ENCODE results near the gene OAT. TPM values are rescaled to one million over a fixed set of nuclear protein-coding genes. Genes with fewer than 3 reads are reported as not detected.
"Not testable (repeated sequence)": the region's sequence is repeated elsewhere in the genome, so short reads cannot be mapped to it uniquely, and the experiment has no call there.

OAT gene
- polyA plus RNA-seq, 6 donors from 2014 or later: 44.1 to 93.7 (median 54.1) TPM

- H3K9me3 Mint-ChIP-seq: no peaks in the 10 kb centered on the region
- DNase-seq: no peak
- peaks cover 60 to 76% (median 65%) of the 10 kb centered on the region in 3 donors for H3K27me3 Mint-ChIP-seq
- peaks cover under 1 to 7% (median 3%) of the 10 kb centered on the region in 3 donors for H3K4me1 Mint-ChIP-seq
- no peaks in the 10 kb centered on the region for H3K36me3 Mint-ChIP-seq
- H3K27ac Mint-ChIP-seq: peak overlapping the region in 2 of 6 donors; percentile 22 to 78
- ATAC-seq (ENCODE audit: low read depth in 2 of 2): no peak
- H3K4me3 Mint-ChIP-seq: no peak overlapping the region
Observed at GRCh38 chr10:124455441-124455840, 36.7 kb upstream of the OAT start.

- Mint-ChIP-seq H3K36me3 (no peaks in the 10 kb centered on the region), H3K4me1 (peaks cover 8 to 15% (median 13%) of the 10 kb centered on the region in 3 donors), H3K9me3 (no peaks in the 10 kb centered on the region), H3K4me3 (no peak overlapping the region), H3K27me3 (peaks cover 69 to 86% (median 77%) of the 10 kb centered on the region in 3 donors), H3K27ac (no peak overlapping the region)
- DNase-seq (no peak), ATAC-seq (ENCODE audit: low read depth in 2 of 2) (no peak)
Observed at GRCh38 chr10:124453960-124454610, 35.4 kb upstream of the OAT start.

- Mint-ChIP-seq H3K27me3 (peaks cover 73 to 93% (median 82%) of the 10 kb centered on the region in 3 donors), H3K36me3 (no peaks in the 10 kb centered on the region), H3K4me3 (peak overlapping the region in 6 of 8 donors; percentile 19 to 86 (median 72)), H3K4me1 (peaks cover 26 to 32% (median 27%) of the 10 kb centered on the region in 3 donors), H3K9me3 (no peaks in the 10 kb centered on the region), H3K27ac (no peak overlapping the region)
- DNase-seq: no peak
- no peak for ATAC-seq (ENCODE audit: low read depth in 2 of 2)
Observed at GRCh38 chr10:124451276-124451675, 32.6 kb upstream of the OAT start.

- Mint-ChIP-seq H3K36me3 (no peaks in the 10 kb centered on the region), H3K4me3 (peak overlapping the region in 7 of 8 donors; percentile 43 to 86 (median 64)), H3K4me1 (peaks cover 26 to 32% (median 27%) of the 10 kb centered on the region in 3 donors), H3K9me3 (no peaks in the 10 kb centered on the region), H3K27me3 (peaks cover 73 to 93% (median 82%) of the 10 kb centered on the region in 3 donors), H3K27ac (no peak overlapping the region)
- DNase-seq (no peak), ATAC-seq (ENCODE audit: low read depth in 2 of 2) (no peak)
Observed at GRCh38 chr10:124450783-124451057, 32.0 kb upstream of the OAT start.

GRCh38 chr10:124450012-124450782 lies 31.5 kb upstream of the OAT start, which contains the start of gene NKX1-2:
NKX1-2 (minus strand) TSS chr10:124450035; CDS start chr10:124449943, 92 bp downstream.
- Mint-ChIP-seq H3K27me3 (peaks cover 73 to 93% (median 82%) of the 10 kb centered on the region in 3 donors), H3K27ac (peak within 1 kb of the TSS in 4 of 6 donors; percentile 15 to 78 (median 48)), H3K9me3 (no peaks in the 10 kb centered on the region), H3K4me1 (peaks cover 26 to 32% (median 27%) of the 10 kb centered on the region in 3 donors), H3K4me3 (peak within 1 kb of the TSS; percentile 64 to 86 (median 80)), H3K36me3 (no peaks in the 10 kb centered on the region)
- DNase-seq (no peak), ATAC-seq (ENCODE audit: low read depth in 2 of 2) (peak; percentile 38 to 45)

GRCh38 chr10:124449170-124450011 lies 30.7 kb upstream of the OAT start:
- no peaks in the 10 kb centered on the region for H3K36me3 Mint-ChIP-seq
- H3K27ac Mint-ChIP-seq: peak overlapping the region in 3 of 6 donors; percentile 15 to 78 (median 54)
- peak overlapping the region; percentile 64 to 86 (median 75) for H3K4me3 Mint-ChIP-seq
- H3K27me3 Mint-ChIP-seq: peaks cover 71 to 93% (median 82%) of the 10 kb centered on the region in 3 donors
- no peaks in the 10 kb centered on the region for H3K9me3 Mint-ChIP-seq
- ATAC-seq (ENCODE audit: low read depth in 2 of 2): peak; percentile 19 to 22
- DNase-seq: no peak
- H3K4me1 Mint-ChIP-seq: peaks cover 26 to 32% (median 27%) of the 10 kb centered on the region in 3 donors

GRCh38 chr10:124448696-124449169 lies 30.0 kb upstream of the OAT start:
- no peak for ATAC-seq (ENCODE audit: low read depth in 2 of 2)
- Mint-ChIP-seq H3K9me3 (no peaks in the 10 kb centered on the region), H3K4me1 (peaks cover 26 to 32% (median 27%) of the 10 kb centered on the region in 3 donors), H3K4me3 (peak overlapping the region; percentile 64 to 86 (median 75)), H3K27me3 (peaks cover 68 to 86% (median 76%) of the 10 kb centered on the region in 3 donors), H3K27ac (peak overlapping the region in 3 of 6 donors; percentile 53 to 78 (median 54)), H3K36me3 (no peaks in the 10 kb centered on the region)
- no peak for DNase-seq

GRCh38 chr10:124447751-124448466 lies 29.2 kb upstream of the OAT start:
- H3K4me3 Mint-ChIP-seq: peak overlapping the region; percentile 53 to 88 (median 76)
- H3K4me1 Mint-ChIP-seq: peaks cover 26 to 32% (median 27%) of the 10 kb centered on the region in 3 donors
- peak overlapping the region in 2 of 6 donors; percentile 82 to 85 for H3K27ac Mint-ChIP-seq
- DNase-seq (no peak), ATAC-seq (ENCODE audit: low read depth in 2 of 2) (peak; percentile 14 to 45)
- no peaks in the 10 kb centered on the region for H3K36me3 Mint-ChIP-seq
- H3K27me3 Mint-ChIP-seq: peaks cover 69 to 85% (median 73%) of the 10 kb centered on the region in 3 donors
- H3K9me3 Mint-ChIP-seq: no peaks in the 10 kb centered on the region

GRCh38 chr10:124446830-124447750 lies 28.4 kb upstream of the OAT start:
- Mint-ChIP-seq H3K36me3 (no peaks in the 10 kb centered on the region), H3K27me3 (peaks cover 69 to 85% (median 79%) of the 10 kb centered on the region in 3 donors), H3K4me1 (peaks cover 26 to 32% (median 27%) of the 10 kb centered on the region in 3 donors), H3K9me3 (no peaks in the 10 kb centered on the region), H3K27ac (peak overlapping the region in 2 of 6 donors; percentile 36 to 49), H3K4me3 (peak overlapping the region in 5 of 8 donors; percentile 51 to 86 (median 73))
- ATAC-seq (ENCODE audit: low read depth in 2 of 2) (no peak), DNase-seq (no peak)

- not testable (repeated sequence) for H3K4me1 Mint-ChIP-seq; ATAC-seq (ENCODE audit: low read depth in 2 of 2); H3K36me3 Mint-ChIP-seq; H3K9me3 Mint-ChIP-seq; H3K4me3 Mint-ChIP-seq; H3K27ac Mint-ChIP-seq; DNase-seq
- H3K27me3 Mint-ChIP-seq: peaks cover 39 to 63% (median 47%) of the 10 kb centered on the region in 3 donors
Observed at GRCh38 chr10:124441694-124442093, 23.0 kb upstream of the OAT start.

- peaks cover 9 to 26% (median 22%) of the 10 kb centered on the region in 3 donors for H3K27me3 Mint-ChIP-seq
- peaks cover 0 to 5% (median 0%) of the 10 kb centered on the region in 3 donors for H3K4me1 Mint-ChIP-seq
- DNase-seq (no peak), ATAC-seq (ENCODE audit: low read depth in 2 of 2) (peak in 1 of 2 donors; percentile 16)
- no peaks in the 10 kb centered on the region for H3K9me3 Mint-ChIP-seq
- H3K36me3 Mint-ChIP-seq: no peaks in the 10 kb centered on the region
- no peak overlapping the region for H3K4me3 Mint-ChIP-seq
- H3K27ac Mint-ChIP-seq: no peak overlapping the region
Observed at GRCh38 chr10:124436191-124436638, 17.5 kb upstream of the OAT start.
